GM19193 (cell line): ENCODE measurements around the gene TNFSF10.

ENCODE experiments used
- POLR2A ChIP-seq: IDR thresholded peaks from 4 replicates; pipeline ENCODE4 v1.6.1; 2011; ENCODE audit not compliant: insufficient read depth, insufficient read length; ENCODE audit errors: extremely low read depth

The TNFSF10 gene

GRCh38 chr3:172513488-172513887 lies 9.7 kb downstream of the TNFSF10 start:
- no peak for TF ChIP-seq POLR2A

GRCh38 chr3:172511783-172512762 lies 11.2 kb downstream of the TNFSF10 start:
- no peak for TF ChIP-seq POLR2A

DNA sequence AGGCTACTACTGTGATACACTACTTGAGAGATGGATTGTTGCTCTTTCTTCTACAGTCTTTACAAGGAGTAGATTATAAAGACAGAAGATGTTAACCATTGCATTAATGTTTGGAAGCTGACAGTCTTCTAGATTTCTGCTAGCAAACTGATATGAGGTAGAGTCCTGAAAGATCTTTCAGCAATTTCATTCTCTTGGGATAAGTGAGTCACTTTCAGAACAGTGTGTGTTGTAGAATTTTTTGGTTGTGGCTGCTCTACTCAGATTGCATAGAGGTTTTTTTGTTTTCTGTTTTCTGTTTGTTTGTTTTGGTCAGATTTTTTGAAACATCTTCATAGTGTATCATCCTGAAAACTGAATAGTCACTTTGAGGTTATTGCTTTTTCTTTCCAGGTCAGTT lies 17.1 kb downstream of the TNFSF10 start:
- TF ChIP-seq POLR2A = no peak

- no peak for TF ChIP-seq POLR2A
Measured at GRCh38 chr3:172501540-172501939, 21.7 kb downstream of the TNFSF10 start.

DNA sequence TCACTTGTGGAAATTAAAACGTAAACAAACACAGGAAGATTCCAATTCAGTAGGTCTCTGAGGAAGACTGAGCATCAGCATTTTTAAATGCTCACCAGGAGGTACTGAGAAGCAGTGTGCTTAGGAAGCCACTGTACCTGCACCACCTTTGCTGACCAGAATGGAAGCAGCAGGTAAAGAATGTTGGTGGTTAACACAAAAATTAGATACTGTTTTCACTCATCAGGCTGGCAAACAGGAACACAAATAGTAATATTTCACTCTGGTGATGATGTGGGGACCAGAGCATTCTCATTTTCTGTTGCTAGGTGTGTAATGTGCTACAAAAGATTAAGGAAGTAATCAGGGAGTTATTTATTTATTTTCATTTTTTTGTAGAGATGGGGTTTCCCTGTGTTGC lies 45.1 kb downstream of the TNFSF10 start:
- TF ChIP-seq POLR2A = no peak

DNA sequence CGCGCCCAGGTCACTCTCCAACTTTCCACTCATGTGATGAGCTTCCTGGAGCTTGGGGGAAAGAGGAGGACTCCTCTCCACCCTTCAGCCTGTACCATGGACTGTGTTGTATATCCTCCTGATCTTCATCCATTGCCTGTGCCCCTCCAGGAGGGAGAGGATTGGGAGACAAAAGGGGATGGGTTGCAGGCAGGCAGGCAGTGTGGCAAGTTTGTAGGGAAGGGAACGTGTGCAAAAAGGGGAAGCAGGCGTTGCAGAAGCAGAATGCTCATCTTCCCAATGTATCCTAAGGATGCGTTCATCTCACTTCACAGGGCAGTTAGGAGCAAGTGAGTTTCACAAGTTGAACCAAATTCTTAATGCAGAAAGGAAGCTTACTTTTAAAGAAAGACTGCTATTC lies 46.9 kb downstream of the TNFSF10 start:
- TF ChIP-seq POLR2A = no peak

- TF ChIP-seq POLR2A = no peak
Measured at GRCh38 chr3:172475703-172476102, 47.5 kb downstream of the TNFSF10 start.

GRCh38 chr3:172471903-172472302 lies 51.3 kb downstream of the TNFSF10 start:
- no peak for TF ChIP-seq POLR2A

- no peak for TF ChIP-seq POLR2A
Measured at GRCh38 chr3:172470588-172470987, 52.6 kb downstream of the TNFSF10 start.

- no peak for TF ChIP-seq POLR2A
Measured at GRCh38 chr3:172467170-172467824, 55.9 kb downstream of the TNFSF10 start.

DNA sequence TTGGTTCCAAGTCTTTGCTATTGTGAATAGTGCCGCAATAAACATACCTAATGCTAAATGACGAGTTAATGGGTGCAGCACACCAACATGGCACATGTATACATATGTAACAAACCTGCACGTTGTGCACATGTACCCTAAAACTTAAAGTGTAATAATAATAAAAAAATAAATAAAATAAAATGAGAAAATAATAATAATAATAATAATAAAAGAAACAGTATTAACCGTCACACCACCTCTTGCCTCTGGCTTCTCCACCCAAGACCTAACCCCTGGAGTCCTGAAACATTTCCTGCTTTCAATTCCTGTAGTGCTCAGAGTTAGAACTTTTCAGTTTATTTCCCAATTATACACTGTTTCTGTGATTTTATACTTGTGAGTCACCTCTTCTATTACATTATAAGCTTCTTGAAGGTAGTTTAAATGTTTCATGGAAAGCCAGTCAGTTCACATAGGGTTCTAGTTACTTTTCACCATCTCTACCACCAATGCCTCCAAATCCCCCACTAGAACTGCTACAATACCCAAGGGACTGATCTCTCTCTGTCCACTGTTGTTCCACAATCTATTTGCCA lies 56.6 kb downstream of the TNFSF10 start:
- TF ChIP-seq POLR2A = no peak

DNA sequence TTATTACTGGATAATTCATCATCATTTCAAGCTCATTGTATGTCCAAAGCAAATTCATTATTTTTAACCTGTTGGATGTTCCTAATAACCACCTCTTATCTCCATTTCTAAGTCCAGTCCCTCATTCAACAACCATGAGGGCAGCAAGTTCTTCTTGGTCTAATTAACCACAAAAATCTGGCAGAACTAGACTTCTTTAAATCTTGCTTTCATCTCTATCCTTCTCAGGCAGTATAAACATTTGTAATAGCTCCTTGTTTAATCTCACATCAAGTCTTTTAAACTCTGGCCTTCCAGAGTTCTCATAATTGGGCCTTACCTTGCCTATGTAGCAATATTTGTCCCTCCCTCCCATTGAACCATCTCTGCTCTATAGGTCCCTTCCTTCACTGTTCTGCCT lies 57.9 kb downstream of the TNFSF10 start:
- TF ChIP-seq POLR2A = no peak

- no peak for TF ChIP-seq POLR2A
Measured at GRCh38 chr3:172464306-172464705, 58.9 kb downstream of the TNFSF10 start.

GRCh38 chr3:172461530-172462138 lies 61.6 kb downstream of the TNFSF10 start:
- no peak for TF ChIP-seq POLR2A

- no peak for TF ChIP-seq POLR2A
Measured at GRCh38 chr3:172456404-172456803, 66.8 kb downstream of the TNFSF10 start.
